SKM-1 (cell line): ENCODE measurements around the gene TAGLN.

ENCODE experiments used
- DNase-seq: peaks from one replicate; lab custom pipeline; 2025; ENCODE audit not compliant: unreplicated experiment; lab: John Stamatoyannopoulos, UW

The TAGLN gene

DNA sequence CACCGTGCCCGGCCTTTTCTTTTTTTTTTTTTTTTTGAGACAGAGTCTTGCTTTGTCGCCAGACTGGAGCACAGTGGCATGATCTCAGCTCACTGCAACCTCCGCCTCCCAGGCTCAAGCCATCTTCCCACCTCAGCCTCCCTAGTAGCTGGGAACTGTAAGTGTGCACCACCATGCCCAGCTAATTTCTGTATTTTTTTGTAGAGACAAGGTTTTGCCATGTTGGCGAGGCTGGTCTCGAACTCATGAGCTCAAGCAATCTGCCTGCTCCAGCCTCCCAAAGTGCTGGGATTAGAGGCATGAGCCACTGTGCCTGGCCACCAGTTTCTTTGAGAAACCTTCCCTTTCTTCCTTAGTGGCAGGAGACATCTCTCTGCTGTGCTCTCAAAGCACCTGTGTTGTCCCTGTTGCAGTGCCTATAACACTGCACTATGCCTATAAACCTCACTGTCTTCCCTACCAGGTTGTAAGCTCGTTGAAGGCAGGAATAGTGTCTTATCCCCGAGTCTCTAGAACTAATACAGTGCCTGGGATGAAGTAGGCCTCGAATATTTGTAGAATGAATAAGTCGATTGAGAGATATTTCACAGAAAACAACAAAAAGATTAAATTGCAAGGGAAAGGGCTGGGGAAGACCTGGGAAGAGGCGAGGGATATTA lies 13.7 kb downstream of the TAGLN start:
- no peak for DNase-seq

DNA sequence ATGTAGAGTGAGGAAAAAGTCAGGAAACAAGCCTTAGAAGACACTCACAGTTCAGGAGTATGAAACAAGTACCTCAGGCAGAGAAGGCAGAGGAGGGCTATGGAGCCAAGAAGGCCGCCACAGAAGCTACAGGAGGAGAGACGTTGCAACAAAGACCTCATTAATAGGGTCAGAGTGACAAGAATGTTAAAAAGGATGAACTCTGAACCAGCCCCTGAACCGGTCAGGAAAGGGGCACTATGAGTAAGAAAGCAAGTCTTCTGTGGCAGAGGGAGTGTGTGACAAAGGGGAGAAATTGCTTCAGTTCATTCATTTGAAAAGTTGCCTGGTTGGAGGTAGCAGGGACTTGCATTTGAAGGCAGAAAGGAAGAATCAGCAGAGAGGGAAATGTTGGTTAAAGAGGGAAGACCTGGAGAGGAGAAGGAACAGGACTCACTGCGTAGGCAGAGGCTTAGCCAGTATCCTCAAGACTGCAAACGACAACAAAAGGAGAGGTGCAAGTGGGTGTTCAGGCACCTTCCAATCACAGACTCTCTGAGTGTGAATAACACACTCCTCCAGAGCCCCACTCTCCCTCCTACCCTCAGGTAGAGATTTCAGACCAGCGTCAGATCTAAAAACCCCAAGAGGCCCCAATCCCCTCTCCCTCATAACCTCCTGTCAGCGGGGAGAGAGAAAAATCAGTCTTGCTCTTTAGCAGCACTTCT lies 15.4 kb downstream of the TAGLN start:
- no peak for DNase-seq

DNA sequence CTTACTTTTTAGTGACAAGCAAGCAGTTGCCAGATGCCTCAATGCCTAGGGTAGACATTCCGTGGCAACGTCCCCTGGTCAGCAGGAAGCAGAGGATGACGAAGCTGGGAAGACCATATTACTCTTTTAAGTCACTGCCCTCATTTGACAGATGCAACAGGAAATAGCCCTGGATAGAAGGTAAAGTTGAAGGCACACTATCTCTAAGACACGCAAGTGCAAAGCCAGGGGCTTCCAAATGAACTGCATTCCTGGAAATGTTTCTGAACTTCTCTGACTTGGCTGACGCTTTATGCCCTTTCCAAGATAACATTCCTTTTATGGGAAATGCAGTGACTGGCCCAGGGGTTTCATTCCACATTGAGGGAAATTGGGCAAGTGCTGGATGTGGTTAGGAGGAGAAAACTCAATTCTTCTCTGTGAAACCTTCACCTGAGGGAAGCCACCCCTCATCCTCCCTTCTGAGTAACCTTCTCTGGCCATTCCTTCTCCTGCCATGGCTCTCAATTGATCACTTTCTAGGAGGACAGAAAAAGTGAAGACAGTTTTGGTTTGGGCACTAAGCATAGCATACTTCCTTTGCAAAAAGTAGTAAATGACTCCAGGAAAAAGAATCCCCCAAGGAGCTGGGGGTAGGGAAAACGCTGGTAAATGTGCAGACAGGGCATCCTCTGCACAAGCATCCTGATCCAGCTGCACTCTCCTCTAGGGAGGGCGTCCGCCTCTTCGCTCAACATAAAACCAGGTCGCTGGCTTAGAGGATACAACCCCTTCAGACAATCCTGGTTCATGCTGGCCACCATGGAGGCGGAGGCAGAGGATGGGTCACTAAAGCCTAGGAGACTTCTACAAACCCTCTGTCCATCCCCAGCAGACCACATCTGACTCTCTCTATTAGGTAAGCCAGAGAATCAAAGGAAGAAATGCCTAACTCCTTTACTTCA lies 18.2 kb downstream of the TAGLN start:
- no peak for DNase-seq

DNA sequence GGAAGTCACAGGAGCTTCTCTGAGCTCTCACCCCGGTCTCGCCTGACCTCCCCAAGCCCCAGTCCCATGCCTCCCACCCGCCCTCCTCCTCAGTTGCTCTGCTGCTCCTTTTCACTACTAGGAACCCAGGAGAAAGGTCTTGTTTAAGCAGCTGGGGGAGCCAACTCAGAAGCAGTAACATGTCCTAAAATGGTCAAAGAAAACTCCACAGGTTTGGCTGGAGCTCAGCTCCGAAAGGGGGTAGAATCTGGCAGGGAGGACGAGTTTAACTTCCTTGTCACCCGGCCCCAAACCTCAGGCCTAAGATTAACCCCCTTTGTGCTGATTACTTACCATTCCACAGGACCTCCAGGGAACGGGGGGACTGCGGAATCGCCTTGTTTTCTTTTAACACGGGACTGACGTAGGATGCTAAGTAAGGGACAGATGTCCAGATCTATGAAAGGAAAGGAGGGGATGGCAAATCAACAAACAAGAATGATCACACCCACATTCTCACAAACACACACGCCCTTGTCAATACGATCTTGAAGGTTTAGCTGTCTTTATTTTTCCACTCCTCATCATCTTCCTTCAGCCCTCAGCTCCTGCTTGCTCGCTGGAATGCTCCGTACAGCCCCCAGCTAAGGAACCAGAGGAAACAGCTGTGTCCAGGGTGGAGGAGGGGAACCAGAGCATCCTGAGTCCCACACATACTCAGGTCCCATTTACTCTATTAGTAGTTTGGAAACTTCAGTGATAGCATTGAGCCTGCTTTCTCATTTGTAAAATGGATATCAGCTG lies 19.2 kb downstream of the TAGLN start:
- DNase-seq: no peak

DNA sequence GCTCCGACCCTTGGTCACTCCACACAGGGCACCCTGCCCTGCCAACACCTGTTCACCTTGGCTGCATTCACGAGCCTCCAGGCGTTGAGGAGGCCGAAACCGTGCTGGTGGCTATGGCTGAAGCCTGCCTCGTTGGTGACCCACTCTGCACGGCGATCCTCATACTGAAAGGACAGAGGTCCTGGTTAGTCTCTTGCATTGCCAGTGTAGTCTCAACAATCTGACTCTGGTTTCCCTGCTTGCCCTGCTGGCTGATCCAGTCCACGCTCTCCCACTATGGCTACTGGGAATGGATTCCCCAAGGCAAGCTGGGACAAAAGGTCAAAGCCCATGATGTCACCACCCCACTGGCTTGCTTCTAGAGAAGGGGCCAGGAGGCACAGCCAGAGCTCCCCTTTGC lies 19.8 kb downstream of the TAGLN start:
- DNase-seq: no peak

DNA sequence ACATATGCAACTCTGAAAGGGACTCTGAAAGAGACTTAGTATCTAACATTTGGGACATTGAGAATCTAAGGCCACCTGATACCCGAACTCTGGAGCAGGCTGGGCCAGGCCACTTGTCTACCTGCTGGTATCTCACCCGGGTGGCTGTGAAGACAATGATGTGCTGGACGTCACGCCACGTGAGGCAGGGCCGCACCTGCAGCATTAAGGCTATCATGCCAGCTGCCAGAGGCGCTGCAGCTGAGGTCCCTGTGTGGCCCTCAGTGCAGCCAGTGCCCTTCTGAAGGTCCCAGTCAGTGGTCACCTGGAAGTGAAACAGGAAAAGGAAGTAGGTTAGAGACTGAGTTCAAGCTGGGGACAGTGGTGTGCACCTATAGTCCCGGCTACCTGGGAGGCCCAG lies 20.3 kb downstream of the TAGLN start:
- DNase-seq: no peak

DNA sequence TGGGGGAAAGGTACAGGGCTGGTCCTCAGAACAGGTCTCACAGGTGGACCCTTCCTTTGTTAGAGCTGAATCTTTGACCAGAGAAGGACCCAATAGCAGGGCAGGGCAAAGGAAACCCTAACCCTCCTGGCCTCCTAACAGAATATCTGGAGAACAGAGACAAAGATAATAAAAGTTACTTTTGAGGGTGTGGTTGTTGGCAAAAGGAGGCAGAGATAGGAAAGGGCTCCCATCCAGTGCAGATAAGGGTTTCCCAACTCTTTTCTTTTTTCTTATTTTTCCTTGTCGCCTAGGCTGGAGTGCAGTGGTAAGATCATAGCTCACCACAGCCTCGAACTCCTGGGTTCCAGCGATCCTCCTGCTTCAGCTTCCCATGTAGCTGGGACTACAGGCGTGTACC lies 20.8 kb downstream of the TAGLN start:
- DNase-seq: no peak

DNA sequence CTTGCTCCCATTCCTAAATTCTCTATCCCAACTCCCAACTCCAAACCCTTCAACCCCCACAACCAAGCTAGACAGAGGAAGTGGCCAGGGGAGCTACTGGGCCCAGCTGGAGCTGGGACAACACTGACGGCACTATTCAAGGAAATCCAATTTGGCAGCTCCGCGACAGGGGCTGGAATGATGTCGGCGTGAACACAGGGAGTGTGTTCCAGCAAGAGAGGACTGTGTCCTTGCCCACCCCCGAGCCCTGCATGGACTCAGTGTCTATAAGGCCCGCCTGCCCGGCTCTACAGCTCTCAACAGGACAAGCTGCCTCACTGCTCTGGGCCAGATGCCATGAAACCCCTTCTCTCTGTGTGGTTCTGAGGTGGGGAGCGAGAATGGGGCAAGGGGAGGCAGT lies 21.4 kb downstream of the TAGLN start:
- DNase-seq: no peak

DNA sequence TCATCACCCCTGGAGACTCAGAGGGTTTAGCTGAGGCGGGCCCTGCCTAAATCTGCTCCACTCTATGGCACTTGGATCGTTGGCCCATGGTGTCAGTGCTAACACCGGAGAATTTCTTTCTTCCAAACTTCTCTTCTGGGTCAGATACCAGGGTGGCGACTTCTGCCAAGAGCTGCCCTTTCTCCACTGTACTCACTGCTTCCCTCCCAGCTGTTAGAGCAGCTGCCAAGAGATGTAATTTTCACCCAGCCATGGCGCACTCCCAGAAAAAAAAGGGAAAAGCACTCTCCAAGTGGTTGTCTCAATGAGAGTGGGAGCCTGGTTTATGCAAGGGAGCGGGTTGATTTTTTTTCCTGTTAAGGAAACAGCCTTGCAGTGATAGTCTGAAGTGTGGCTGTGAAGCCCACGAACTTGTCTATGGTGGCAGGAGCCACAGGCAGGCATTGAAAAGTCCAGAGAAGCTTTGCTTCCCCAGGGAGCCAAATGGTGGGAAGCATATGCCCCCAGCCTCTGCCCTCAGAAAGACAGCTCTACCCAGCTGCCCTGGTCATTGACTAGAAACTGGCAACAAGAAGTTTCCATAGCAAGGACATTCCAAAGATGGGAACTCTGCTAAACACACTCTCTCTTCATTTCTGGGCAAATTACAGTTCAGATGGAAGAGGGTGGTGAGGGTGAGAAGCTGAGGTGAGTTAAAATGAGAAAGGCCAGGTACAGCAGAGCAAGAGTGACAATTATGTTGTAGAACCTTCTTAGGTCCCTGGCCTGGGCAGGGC lies 22.0 kb downstream of the TAGLN start:
- no peak for DNase-seq

DNA sequence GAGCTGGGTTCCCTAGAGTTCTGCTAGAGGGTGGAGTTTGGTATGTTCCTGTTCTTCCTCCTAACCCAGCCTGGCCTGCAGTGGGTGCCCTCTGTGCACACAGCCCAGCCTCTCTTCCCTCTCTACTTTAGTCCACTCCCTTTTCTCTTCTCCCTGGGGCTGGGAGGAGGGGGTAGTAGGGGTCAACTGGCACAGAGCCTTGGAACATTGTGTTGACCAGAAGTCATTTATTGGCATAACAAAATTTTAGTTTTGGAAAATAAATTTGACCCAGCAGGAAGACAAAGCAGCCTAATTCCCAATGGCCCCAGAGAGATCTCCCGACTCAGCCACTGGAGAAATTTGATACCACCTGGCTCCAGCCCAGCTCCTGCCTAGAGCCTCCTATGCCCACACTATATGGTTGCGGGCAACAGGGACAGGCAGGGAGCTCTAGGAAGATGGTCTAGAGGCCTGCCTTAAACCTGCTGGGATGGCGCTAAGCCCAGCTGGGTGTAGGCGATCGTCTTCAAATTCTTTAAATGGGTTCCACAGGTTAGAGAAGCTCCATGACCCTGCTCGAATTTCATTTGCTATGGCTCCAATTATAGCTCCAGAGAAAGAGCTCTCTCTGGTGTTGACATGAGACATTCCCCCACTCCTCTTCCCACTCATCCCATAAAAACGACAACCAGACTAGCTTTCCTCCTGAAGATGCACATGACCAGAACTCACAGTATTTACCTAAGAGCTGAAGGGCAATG lies 22.8 kb downstream of the TAGLN start:
- DNase-seq: no peak

DNA sequence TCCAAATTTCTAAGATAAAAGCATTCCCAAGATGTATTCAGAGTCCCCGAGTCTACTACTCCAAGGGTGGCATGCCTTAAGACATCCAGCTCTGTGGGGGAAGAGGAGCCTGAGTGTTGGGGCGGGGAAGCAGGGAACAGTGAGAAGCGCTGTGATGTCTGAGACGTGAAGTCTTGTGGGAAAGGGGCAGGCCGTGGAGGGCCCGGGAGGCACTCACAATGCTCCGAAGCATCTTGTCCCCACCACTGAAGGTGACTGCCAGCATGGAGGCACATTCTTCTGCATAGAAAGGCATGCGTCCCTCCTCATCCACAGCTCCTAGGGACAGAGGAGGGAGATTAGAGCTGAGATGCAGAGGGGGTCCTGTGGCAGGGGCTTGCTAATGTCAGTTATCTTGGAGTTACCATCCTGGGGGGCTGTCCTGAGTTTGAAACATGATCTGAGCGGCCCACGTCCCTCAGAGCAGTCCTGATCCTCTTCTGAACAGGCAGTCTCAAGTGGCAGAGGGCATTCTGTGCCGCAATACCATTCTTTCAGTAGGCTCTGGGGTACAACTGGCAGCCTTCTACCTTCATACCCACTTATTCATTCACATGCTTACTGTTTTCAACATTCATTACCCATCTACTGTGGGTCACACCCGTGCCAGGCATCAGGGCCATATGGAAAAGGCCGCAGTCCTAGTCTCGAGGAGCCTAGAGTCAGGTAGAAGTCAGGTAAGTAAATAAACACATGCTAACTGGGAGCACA lies 24.0 kb downstream of the TAGLN start:
- DNase-seq: no peak

DNA sequence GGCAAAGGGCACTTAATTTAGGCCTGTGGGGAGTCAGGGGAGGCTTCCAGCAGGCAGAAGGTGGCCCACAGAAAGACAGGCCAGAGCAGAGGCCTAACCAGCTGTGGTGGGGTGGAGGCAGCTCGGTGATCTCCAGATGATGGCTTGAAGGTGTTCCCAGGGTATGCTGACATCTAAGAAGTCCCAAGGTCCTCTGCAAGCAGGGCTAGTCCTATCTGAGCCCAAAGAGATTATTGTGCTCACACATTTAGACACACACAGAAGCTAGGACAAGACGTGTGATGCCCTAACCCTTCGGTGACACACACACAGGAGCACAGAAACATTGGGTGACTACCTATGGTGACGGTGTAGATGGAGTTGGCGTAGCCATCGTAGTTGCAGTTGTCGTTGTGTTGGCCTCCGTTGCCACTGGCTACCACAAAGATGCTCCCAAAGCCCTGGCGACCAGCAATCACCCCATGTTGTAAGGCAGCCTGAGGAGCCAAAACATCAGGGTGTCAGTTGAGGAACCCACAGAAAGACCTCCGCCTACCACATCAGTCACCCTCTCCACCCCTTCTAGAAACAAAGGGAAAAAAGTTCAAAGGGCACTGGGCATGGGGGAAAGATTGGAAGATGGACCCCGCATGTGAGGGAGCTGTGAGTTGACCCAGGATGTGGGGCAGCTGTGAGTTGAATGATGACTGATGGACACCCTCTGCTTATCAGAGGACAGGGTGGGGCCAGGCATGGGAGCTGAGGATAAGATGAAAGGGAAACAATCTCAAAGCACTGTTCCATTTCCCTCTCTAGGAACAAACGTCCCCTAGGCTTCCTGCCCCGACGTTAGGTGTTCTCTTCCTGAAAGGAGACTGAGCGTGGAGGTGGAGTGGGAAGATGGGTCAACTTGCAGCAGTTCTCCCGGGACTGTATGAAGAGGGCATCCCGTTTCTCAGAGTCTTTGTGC lies 24.8 kb downstream of the TAGLN start:
- no peak for DNase-seq

DNA sequence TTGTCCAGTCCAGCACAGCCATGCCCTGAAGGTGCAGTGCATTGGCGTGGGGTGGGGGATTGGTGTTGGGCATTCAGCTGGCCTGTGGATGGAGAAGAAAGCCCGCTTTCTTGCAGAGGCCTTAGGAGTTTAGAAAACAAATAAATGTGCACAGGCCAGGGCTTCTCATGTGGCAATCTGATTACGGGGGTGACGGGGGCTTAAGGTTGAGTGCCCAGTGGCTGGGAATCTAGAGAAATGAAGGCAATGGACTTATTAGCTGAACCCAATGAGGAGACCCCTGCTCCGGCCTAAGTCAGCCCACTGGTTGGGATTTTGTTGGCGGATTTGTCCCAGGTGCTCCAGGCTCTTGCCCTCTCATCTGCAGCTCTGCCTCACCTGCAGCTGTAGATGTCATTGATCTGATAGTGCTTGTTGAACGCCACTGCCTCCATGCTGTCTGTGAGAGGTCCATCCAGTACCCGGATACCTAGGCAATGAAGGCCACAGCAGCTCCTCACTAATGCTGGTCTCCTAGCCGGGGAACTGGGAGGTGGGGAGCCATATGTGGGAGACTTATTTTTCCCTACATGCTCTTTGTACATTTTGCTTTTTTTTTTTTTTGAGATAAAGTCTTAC lies 26.5 kb downstream of the TAGLN start:
- DNase-seq: no peak

DNA sequence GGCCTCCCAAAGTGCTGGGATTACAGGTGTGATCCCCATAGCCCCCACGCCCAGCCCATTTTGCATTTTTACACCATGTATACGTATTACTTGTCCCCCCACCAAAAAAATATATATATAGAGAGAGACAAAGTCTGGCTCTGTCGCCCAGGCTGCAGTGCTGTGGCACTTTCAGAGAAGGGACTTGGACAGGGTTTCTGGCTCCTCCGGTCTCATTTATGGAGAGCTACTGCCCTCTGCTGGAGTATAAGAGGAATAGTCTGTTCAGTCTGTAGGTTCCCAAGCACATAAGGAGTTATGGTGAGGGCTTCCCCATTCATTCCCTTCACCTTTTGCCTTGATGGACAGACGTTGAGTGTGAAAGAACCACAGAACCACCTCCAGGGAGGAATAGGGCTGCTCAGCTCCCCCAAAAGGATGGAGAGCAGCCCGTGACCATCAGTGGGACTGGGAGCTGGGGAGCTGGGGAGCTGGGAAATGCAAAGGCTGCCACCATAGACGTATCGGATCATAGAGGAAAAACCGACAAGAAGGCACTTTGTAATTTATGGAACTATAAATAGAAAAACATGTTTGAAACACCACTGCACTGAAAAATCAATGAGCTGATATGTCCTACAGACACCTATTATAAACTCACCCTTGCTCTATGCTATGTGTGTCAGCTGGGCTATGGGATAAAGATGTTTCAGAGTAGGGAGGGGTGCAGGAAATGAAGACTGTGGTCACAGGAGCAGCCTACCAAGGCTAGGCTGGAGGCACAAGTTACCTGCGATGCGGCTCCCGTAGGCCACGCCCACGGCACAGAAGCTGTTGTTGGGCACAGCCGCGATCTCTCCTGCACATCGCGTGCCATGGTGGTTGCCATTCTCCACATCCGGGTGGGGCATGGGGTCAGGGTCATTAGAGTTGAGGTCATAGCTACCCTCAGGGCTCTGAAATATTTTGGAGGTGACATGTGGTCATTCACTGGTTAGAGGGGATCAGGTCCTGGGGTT lies 27.5 kb downstream of the TAGLN start:
- peak; percentile 88 for DNase-seq

DNA sequence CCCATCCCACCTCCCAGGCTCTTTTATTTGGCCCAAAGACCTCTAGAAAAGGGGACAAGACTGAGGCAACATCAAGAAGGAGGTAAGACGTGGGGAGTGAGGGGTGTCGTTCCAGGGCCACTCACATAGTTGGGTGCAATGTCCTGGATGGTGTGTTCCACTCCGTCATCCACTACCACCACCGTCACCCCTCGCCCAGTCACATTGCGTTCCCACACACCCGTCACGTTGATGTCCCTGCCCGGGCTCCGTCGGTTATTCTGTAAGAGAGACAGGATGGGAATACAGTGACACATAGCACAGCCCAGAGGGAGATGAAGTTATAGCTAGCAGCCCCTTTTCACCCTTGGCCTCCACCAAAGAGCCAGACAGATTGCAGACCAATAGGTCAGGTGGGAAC lies 28.9 kb downstream of the TAGLN start:
- no peak for DNase-seq

DNA sequence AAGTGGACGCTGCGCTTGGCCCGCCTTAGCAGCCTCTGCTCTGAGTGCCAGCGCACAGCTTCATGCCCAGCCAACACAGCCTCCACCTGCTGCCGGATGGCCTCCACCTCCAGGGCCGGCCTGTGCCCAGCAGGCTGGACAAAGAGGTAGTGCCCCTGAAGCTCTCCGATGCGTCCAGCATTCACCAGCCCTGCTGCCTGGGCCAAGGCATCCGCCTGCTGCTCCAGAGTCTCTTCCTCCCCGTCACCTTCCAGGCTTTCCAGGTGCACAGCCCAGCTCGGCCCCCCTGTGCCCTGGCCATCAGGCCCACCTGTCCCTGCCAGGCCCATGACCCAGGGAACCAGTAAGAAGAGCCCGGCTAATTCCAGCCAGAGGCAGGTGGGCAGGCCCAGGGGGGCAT lies 30.2 kb downstream of the TAGLN start:
- DNase-seq: no peak
